PFSK-1 (cell line): Measurements from ENCODE around the gene HS2ST1.

ENCODE experiments used
- REST ChIP-seq, 2 experiments: IDR thresholded peaks; 2 replicates each; pipeline versions ENCODE4 v1.6.1 to v1.8.0; 2011 to 2012; ENCODE audit warnings: low read depth in 2 of 2, low read length in 2 of 2, control low read depth in 1 of 2, inconsistent platforms in 1 of 2, mild to moderate bottlenecking in 1 of 2, moderate library complexity in 1 of 2; ENCODE audit not compliant: insufficient read depth in 1 of 2
- SIN3A ChIP-seq: IDR thresholded peaks from 2 replicates; pipeline ENCODE4 v1.6.1; 2012; ENCODE audit warnings: mild to moderate bottlenecking, low read length, moderate library complexity, borderline replicate concordance; ENCODE audit not compliant: insufficient read depth

- TF ChIP-seq SIN3A, result no peak
- TF ChIP-seq REST (IDR thresholded peaks at IDR 0.05; ENCODE audit: insufficient read depth in 1 of 2, low read depth in 2 of 2, low read length in 2 of 2), result no peak
Measured at GRCh38 chr1:87064986-87065385, 150.6 kb downstream of the HS2ST1 start.
